Endothelial cell of umbilical vein (primary cell): ENCODE results near the gene LRCH1.

Experiments used
- CTCF ChIP-seq, 2 donors: IDR thresholded peaks; 1 replicate in 1 of 2; 2 replicates in 1 of 2; pipeline ENCODE4 v1.5.1; 2011; ENCODE audit warnings: low read length in 2 of 2, mild to moderate bottlenecking in 2 of 2, moderate library complexity in 2 of 2, control low read depth in 1 of 2, inconsistent platforms in 1 of 2, low read depth in 1 of 2; ENCODE audit not compliant: insufficient read depth in 1 of 2; ENCODE audit errors: extremely low read depth in 1 of 2
- EZH2 ChIP-seq: IDR thresholded peaks from 2 replicates; pipeline ENCODE4 v1.6.1; 2012; ENCODE audit warnings: borderline replicate concordance, low read depth, mild to moderate bottlenecking, moderate library complexity, low read length, inconsistent platforms; ENCODE audit not compliant: severe bottlenecking
- POLR2A ChIP-seq: IDR thresholded peaks from 2 replicates; pipeline ENCODE4 v1.6.1; 2012; ENCODE audit warnings: low read depth, mild to moderate bottlenecking, control low read depth, low read length
- POLR2AphosphoS5 ChIP-seq: IDR thresholded peaks from 2 replicates; pipeline ENCODE4 v1.6.1; 2012; ENCODE audit warnings: low read depth, mild to moderate bottlenecking, control low read depth, low read length, moderate library complexity; ENCODE audit not compliant: insufficient read depth

- no peak for TF ChIP-seq POLR2AphosphoS5
- no peak for TF ChIP-seq CTCF (IDR thresholded peaks at IDR 0.05; ENCODE audit: extremely low read depth in 1 of 2, insufficient read depth in 1 of 2, low read depth in 1 of 2, low read length in 2 of 2)
- no peak for TF ChIP-seq POLR2A
- TF ChIP-seq EZH2 = no peak
Observed at GRCh38 chr13:46607768-46608564, 55.0 kb downstream of the LRCH1 start.
